ENCODE data around the gene CUX1.
"Not testable (repeated sequence)": the region's sequence is repeated elsewhere in the genome, so short reads cannot be mapped to it uniquely, and the experiment has no call there.

DNA sequence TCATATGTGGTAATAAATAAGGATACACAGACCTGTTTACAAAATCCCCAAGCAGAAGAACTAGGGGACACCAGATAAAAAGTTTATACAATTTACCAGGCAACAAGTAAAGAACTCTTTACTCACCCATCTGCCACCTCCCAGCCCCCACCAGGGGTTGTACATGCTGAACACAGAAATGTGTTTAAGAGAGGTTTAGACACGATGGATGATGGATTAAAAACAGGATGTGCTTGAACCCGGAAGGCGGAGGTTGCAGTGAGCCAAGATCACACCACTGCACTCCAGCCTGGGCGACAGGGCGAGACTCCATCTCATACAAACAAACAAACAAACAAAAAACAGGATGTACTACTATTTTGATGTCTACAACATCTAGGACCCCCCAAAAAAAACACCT, 511.4 kb downstream of the CUX1 start:
- TF ChIP-seq, protein P1, sequence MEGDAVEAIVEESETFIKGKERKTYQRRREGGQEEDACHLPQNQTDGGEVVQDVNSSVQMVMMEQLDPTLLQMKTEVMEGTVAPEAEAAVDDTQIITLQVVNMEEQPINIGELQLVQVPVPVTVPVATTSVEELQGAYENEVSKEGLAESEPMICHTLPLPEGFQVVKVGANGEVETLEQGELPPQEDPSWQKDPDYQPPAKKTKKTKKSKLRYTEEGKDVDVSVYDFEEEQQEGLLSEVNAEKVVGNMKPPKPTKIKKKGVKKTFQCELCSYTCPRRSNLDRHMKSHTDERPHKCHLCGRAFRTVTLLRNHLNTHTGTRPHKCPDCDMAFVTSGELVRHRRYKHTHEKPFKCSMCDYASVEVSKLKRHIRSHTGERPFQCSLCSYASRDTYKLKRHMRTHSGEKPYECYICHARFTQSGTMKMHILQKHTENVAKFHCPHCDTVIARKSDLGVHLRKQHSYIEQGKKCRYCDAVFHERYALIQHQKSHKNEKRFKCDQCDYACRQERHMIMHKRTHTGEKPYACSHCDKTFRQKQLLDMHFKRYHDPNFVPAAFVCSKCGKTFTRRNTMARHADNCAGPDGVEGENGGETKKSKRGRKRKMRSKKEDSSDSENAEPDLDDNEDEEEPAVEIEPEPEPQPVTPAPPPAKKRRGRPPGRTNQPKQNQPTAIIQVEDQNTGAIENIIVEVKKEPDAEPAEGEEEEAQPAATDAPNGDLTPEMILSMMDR (IDR thresholded peaks at IDR 0.05; ENCODE audit: insufficient read depth, low read depth, low read length) = not testable (repeated sequence)
- TF ChIP-seq EZH2 (IDR thresholded peaks at IDR 0.05; ENCODE audit: insufficient read depth, low read length) = not testable (repeated sequence)

Data from astrocyte (in vitro differentiated cells and primary cell).